ENCODE results near the gene ADARB2.

ADARB2 gene

DNA sequence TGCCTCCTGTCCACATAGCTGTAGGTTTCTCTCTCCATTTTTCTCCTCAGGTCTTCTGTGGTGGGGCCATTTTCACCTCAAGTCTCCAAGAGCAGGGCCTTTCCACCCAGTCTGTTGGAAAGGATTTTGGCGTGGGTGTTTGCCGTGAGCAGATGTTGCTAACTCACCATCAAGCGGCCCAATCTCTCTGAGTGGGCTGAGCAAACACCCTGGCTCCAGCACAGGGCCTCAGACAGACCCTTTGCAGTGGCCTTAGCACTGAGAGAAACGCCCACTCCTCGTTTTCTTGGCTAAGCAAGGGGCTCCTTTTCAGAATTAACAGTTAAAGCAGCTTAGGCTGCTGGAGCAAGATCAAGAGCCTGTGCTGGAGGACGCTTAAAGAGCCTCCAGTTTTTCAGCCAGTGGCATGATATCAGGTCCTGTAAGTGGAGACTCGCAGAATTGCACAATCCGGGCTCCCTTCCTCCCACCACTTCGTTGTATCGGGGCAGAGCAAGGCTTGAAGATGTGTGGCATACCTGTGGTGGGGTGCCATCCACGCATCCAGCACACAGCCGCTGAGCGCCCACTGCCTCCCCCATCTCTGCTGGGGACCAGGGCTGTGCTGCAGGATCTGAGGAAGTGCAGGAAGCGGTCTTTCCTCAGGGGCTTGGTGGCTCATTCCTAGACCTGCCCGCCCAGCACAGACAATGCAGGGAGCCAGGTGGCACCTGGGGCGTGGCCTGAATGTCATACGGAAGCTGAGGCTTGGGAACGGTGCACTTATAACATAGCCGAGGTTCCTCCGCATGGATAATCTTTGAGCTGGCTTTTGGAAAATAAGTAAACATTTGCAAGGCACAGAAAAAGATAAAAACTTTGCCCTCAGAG lies 142.7 kb downstream of the ADARB2 start:
- no peak for DNase-seq (ENCODE audit: low read depth)

DNA sequence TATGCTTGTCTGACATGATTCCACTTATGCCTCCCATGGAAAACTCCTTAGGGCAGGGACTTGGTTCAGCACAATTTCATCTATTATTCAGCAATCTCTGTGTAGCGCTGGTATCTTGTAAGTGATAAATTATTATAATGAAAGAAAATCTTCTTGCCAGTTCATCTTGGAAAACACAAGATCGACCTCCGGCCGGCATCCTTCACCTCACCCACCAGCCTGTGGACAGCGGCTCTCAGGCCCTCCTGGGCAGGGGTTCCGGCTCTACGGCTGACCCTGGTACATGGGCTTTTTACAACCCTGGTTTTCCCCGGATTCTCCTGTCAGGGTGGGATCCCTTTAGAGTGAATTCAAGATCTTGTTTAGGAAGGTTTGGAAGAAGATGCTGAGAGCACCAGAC lies 145.6 kb downstream of the ADARB2 start:
- DNase-seq (ENCODE audit: low read depth): no peak

GRCh38 chr10:1591045-1591444 lies 146.3 kb downstream of the ADARB2 start:
- no peak for DNase-seq (ENCODE audit: low read depth)

DNA sequence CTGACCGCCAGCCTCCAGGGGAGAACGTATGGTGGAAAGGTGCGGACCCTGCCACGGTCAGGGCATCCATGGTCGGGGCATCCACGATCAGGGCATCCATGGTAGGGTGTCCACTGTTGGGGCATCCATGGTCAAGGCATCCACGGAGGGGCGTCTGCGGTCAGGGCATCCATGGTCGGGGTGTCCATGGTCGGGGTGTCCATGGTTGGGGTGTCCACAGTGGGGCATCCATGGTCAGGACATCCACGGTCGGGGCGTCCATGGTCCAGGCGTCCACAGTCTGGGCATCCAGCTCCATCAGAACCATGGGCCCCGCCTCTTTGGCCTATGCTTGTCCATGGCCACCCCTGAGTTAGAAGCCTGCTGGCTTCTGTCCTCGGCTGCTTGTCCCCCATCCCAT lies 148.1 kb downstream of the ADARB2 start:
- no peak for DNase-seq (ENCODE audit: low read depth)

- no peak for DNase-seq (ENCODE audit: low read depth)
Observed at GRCh38 chr10:1582739-1583138, 154.6 kb downstream of the ADARB2 start.

DNA sequence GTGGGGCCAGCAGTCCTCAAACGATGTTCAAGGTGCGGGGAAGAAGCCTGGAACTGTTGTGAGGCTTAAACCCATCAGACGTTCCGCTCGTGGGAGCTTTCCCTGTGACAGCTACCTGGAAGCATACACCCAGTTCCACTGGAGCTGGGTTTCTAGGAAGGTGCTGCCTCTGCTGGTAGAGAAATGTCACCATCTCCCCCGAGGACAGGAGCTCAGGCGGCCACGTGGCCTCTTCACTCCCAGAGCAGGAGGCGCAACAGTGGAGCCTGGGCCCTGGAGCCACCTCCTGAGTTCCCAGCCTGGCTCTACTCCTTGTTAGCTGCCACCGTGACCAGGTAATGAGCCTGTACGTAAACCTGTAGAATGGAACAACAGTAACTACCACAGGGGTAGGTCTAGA lies 156.1 kb downstream of the ADARB2 start:
- DNase-seq (ENCODE audit: low read depth): no peak

GRCh38 chr10:1579671-1580070 lies 157.7 kb downstream of the ADARB2 start:
- DNase-seq (ENCODE audit: low read depth): no peak

- no peak for DNase-seq (ENCODE audit: low read depth)
Observed at GRCh38 chr10:1579141-1579491, 158.2 kb downstream of the ADARB2 start.

DNA sequence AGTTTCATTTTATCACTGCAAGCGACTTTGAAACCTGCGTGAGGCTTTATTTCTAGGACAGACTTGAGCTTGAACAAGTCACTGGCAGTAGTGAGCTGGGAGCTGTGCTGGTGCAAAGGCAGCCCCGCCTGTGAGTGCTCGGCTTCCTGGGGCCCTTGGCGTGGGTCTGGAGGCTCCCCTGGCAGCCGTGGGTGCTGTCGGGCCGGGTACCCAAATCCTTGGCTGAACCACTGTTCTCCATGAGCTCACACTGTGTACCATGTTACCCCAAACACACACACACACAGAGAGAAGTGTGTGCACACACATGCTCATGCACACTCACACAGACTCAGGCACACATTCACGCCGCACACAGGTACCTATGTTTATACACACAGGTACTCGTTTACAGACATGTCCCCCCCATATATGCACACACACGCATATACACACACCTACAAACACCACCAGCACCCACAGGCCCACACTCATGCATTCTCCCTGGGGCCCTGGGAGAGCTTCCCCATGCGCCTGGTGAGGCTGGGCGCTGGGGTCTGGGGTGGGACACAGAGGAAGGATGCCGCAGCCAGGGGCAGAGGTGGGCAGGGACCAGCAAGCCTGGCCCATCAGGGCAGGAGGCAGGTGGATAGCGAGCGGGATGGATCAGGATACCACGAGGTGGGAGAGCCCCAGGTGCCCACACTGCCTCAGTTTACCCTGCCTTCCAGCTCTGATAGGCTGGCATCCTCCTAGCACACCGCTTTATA lies 158.8 kb downstream of the ADARB2 start:
- no peak for DNase-seq (ENCODE audit: low read depth)

DNA sequence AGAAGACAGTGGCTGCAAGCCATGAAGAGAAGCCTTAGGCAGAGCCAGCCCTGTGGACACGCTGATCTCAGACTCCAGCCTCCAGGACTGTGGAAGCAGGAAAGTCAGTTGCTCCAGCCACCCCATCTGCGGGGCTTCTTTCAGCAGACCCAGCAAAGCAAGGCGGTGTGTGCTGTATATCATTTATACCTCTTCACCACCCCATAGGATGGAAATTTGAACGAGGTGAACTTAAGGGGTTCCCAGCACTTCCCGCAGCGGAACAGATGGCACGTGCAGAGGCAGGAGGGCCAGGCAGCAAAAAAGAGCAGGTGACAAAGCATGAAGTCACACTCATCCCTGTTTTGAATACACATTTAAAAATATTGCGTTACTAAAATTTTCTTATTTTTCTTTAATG lies 159.4 kb downstream of the ADARB2 start:
- DNase-seq (ENCODE audit: low read depth): no peak

DNA sequence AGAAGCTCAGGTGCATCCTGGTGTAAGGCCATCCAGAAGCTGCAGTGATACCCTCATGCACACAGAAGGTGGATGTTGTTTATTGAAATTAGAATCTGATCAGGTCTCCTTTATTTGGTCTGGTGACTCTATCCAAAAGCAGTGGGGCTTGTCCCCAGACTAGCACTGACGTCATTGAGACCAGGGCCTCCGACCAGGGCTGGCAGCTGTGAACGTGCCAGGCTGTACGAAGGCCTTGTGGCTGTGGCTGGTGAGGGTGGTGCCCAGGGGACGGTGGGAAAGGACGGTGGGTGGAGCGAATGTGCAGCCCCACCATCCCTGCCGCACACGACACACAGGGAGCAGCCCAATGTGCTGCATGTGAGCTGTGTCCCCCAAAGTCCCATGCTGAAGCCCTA lies 160.0 kb downstream of the ADARB2 start:
- DNase-seq (ENCODE audit: low read depth): no peak

DNA sequence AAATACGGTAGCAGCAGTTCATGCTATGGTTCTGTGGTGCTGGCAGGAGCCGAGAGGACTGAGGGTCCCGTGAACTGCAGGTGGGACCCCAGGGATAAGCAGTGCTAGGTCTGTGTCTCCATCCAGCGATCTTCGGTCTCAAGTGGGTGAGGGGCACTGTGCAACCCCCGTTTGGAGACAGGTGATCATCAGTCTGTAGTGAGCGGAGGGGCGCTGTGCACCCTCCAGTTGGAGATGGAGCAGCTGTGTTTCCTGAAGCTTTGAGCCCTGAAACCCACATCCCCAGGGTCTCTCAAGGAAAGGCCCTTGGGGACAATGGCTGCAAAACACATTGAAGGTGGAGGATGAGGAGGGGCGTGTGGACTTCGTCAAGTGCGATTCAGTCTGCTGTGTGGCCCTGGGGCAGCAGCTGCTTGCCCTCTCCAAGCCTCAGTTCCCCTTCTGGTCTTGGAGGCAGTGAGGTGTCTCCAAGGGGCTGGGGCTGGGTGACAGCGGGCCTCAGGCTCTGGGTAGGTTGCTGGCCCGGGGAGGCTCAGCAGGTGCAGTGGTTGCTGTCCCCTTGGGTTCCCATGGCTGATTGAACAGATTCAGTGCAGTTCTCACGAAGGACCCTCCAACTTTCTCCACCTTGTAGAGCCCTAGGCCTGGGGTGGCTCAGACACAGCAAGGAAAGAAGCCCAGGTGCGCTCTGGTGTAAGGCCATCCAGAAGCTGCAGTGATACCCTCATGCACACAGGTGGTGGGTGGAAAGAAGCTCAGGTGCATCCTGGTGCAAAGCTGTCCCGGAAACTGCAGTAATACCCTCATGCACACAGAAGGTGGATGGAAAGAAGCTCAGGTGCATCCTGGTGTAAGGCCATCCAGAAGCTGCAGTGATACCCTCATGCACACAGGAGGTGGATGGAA lies 160.6 kb downstream of the ADARB2 start:
- DNase-seq (ENCODE audit: low read depth): no peak

GRCh38 chr10:1575481-1576244 lies 161.7 kb downstream of the ADARB2 start:
- DNase-seq (ENCODE audit: low read depth): no peak

GRCh38 chr10:1574719-1575118 lies 162.6 kb downstream of the ADARB2 start:
- DNase-seq (ENCODE audit: low read depth): no peak

DNA sequence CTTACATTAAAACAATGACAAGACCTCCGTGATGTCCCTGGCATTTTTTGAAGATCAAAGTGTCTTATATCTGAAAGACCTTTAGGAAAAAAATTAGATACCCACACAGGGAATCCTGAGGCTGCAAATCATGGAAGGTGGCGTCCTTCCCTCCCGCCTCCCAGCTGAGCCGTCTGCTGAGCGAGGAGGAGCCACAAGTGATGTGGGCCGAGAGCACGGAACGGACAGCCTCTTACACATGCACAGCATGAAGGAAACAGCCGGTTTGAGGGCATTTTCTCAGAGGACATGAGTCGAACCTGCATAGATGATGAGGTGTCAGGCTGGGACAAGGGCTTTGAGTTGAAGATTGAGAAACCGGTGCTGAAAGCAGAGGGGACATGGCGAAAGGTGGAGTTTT lies 163.3 kb downstream of the ADARB2 start:
- no peak for DNase-seq (ENCODE audit: low read depth)

DNA sequence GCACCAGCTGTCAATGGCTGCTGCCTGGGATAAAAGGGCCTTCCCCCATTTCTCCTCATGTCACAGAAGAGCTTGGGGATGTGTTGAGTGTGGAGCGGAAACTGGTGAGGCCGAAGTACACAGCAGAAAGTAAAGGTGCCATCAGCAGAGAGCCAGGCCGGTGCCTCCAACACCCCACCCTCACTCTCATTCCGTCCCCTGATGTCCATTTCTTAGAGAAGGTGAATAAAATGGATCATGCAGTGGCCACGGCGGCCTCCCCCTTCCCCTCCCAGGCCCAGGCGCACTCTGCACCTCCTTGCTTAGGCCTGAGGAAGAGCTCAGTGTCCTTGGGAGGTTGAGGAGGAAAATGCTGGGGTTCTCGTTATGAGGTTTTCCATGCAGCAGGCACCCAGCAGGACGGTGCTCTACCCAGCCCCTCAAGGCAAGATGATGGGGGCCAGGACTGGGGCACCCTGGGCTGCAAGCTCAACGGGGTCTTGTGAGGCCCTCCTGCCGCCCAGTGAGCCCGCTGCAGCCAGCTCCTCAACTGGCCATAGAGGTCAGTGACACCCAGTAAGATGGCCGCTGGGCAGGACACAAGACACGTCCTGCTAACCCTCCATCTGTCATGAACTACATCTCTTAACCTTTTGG lies 163.9 kb downstream of the ADARB2 start:
- no peak for DNase-seq (ENCODE audit: low read depth)

- DNase-seq (ENCODE audit: low read depth): no peak
Observed at GRCh38 chr10:1572519-1573333, 164.6 kb downstream of the ADARB2 start.

DNA sequence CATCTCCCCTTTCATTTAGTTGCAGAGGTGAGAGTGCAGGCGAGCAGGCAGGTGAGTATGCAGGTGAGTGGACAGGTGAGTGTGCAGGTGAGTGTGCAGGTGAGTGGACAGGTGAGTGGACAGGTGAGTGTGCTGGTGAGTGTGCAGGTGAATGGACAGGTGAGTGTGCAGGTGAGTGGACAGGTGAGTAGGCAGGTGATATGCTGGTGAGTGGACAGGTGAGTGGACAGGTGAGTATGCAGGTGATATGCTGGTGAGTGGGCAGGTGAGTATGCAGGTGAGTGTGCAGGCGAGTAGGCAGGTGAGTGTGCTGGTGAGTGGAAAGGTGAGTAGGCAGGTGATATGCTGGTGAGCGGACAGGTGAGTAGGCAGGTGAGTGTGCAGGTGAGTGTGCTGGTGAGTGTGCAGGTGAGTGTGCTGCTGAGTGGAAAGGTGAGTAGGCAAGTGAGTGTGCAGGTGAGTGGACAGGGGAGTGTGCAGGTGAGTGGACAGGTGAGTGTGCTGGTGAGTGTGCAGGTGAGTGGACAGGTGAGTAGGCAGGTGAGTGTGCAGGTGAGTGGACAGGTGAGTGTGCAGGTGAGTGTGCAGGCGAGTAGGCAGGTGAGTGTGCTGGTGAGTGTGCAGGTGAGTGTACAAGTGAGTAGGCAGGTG lies 165.6 kb downstream of the ADARB2 start:
- DNase-seq (ENCODE audit: low read depth): no peak

- DNase-seq (ENCODE audit: low read depth): no peak
Observed at GRCh38 chr10:1570416-1571051, 166.8 kb downstream of the ADARB2 start.
